Measurements from ENCODE around the gene EPS8L2.

The EPS8L2 gene

DNA sequence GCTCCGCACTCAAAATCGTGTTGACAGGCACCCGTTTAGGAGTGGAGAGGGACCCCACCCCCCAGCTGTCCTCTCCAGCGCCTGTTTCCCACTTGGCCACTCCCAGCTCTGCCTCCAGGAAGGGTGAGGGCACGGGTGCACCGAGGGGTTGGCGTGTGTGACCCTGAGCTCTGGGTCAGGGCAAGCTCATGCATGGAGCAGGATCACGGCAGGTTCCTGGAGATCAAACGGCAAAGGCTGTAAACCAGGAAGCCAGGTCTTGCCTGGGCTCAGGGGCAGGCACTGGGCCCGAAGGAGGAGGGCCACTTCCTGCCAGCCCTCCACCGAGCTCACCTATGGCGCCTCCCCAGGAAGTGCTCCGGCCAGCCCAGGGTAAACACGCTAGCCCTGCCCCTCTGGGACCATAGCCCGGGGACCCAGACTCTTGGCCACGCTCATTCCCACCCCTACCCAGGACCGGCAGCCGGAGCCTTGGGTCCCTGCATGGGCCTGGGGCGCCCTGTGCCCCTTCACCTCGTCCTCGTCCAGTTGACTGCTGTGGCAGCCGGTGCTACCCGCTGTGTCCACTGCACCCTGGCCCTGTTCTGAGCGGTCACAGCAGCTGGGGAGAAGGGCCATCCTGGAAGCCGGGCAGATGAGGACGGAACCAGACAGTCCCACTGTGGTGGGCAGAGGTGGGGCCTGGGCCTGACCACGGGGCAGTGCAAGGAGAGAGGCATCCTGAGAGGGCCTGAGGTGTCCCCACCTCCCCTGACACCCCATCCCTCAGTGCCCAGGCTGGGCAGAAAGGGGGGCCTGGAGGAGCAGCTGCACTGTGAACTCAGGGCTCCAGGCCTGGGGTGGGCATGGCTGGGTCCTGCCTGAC lies 1.0 kb upstream of the EPS8L2 start:
- no peak for DNase-seq

DNA sequence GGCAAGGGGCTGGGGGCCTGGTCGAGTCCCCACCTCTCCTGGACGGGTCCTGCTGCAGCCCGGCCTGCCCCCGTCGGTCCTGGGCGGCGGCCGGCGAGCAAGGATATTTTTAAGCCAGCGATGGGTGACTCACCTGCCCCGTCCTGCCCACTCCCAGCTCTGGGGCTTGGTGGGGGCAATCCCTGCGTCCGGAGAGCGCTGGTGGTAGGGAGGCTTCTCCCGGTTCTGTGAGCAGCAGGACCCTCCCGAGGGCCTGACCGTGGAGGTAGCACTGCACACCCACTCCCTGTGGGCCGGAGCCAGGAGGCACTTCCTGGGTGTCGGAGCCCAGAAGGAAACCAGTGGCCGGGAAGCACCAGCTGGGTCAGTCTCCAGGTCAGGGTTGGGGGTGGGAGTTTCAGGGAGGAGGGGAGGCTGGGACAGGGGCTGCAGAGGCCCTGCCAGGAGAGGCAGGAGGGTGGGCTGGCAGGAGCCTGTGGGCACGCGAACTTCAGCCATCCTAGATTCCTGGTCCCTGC lies 467 bp downstream of the EPS8L2 start:
- DNase-seq = no peak

DNA sequence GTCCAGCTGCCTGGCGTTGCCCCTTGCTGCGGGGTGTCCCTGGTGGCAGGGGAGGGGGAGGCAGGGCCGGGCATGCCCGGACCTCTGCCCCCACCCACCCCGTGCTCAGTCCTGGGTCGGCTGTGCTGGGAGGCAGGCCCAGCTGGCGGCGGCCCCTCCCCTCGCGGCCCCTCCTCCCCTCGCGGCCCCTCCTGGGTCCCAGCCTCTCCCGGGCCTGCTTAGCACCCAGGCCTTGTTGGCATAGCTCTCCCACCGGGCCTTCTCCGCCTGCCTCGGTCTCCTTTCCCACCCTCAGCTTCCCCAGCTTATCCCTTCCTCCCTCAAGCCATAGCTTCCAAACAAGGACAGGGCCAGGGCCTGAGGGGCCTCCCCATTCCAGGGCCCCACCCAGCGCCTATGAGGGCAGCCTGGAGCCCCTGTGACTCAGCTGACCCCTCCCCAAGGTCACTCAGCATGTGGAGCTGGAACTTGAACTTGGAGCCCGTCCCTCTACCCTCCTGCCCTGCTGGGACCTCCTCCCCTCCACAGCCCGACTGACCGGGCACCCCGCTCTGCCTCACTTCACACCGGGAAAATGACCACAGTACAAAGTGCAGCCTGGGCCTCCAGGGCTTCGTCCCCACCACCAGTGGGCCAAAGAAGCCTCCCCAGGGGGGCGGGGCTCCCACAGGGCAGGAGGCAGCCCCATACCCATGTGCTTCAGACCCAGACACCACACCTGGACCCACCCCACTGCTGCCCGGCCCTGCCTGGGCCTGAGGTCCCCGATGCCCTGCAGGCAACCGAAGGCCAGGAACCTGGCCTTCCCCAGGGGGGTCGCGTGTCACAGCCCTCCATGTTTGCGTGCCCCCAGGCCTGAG lies 1.2 kb downstream of the EPS8L2 start:
- DNase-seq = no peak

DNA sequence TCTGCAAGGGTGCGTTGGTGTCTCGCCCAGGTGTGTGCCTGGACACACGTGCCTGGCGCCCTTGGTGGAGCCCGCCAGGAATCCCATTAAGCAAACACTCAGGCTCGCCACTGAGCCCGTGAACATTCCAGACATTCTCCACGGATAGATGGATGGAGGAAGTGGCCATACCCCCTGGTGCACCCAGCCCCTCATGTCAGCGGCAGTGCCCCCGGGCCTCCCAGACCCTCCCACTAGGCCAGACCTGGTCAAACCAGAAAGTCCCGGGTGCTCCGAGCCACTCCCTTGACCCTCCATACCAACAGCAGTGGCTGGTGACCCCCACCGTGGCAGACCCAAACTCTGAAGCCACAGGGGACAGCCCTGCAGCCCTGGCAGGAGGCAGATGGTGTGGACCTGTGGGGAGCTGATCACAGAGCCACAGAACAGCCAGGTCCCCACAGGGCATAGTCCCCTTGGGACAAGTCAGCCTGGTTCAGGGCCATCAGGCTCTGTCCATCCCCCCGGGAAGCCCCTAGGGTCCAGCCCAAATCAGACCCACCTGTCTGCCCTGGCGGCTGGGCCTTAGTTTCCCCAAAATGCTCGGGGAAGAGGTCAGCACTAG lies 1.9 kb downstream of the EPS8L2 start:
- DNase-seq = no peak

DNA sequence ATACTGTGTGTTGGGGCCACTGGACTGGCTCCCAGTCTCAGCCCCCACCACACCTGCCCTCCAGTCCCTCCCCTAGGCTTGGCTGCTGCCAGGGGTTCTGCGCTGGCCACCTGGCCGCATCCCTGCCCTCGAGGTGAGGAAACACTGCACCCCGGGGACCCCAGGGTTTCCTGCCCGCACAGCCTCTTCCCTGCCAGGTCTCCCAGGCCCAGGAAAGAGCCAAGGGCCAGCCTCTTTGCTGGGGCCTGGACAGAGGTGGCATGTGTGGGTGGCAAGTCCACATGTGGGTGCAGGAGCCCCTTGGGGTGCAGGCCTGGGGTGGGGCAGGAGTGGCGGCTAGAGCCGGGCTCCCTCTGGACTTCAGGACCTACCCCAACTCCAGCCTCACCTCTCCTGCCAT lies 2.5 kb downstream of the EPS8L2 start:
- no peak for DNase-seq

DNA sequence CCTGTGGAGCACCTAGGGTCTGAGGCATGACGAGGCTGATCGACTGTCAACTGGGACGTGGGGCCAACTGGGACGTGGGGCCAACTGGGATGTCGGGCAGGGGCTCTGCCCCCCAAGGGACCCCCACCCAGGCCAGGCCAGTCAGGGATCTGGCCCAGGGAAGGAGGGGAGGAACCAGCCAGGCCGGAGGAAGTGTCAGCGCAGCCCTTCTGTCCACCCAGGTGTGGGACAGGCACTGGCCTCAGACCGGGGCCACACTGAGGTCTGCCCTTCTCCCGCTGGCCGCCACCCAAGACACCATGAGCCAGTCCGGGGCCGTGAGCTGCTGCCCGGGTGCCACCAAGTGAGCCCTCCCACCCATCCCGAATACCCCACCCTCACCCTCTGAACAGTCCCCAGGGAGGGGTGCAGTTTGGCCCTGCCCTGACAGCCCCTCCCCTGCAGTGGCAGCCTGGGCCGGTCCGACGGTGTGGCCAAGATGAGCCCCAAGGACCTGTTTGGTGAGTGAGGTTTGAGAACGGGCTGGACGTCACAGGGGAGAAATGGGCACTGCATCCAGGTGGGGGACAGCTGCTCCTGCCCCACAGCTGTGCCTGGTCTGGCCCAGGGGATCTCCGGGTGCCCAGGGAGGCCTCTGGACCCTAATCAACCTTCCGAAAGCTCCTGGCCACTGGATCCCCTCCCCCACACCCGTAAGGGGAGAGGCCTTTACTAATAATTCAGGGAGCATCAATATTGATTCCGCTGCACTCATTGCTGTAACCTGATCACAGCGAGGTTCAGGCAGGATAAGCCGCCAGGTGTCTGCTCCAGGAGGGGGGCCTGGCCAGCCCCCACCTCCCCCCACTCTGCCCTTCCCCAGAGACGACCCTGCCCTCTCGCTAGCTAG lies 3.3 kb downstream of the EPS8L2 start:
- no peak for DNase-seq

DNA sequence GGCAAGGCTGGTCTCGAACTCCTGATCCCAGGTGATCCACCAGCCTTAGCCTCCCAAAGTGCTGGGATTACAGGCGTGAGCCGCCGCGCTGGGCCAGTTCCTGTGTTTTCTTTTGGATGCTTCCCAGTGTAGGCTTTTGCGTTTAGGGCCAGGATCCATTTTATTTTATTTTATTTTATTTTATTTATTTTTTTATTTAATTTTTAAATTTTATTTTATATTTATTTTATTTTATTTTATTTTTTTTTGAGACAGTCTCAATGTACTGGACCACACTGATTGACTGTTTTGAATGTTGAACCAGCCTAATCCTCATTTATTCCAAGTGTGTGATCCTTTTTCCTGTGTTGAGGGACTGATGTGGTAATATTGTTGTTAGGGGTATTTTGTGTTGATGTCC lies 8.4 kb downstream of the EPS8L2 start:
- DNase-seq = no peak

DNA sequence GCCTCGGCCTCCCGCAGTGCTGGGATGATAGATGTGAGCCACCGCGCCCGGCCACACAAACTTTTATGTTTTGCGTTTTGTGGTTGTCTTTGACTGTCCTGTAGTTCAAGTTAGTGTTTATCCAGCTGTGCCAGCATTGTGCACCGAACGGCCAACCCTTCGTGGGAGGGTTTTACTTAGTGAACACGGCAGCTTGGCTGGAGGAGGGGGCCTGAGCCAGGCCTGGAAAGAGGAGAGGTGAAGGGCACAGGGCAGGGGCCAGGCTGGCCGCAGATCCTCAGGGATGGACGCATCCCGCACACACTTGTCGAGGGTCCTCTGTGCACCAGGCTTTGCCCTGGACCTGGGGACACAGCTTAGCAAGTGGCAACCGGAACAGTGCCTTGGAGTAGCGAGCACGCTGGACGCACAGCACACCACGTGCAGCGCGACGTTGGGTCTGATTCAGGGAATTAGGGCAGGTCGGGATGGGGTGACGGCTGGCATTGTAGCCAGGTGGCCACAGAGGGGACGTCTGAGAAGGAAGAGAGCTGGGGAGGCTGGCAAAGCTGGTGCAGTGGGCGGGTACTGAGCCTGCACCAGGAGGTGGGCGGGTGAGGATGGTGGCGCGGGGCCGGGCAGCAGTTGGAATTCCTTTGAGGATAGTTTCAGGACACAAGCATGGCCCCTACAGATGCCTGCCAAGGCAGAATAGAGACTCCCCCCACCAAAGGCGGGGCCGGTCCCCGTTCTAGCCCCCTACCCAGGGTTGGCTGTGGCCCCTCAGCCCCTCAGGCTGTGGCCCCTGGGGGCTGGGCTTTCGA lies 13.4 kb downstream of the EPS8L2 start:
- no peak for DNase-seq

DNA sequence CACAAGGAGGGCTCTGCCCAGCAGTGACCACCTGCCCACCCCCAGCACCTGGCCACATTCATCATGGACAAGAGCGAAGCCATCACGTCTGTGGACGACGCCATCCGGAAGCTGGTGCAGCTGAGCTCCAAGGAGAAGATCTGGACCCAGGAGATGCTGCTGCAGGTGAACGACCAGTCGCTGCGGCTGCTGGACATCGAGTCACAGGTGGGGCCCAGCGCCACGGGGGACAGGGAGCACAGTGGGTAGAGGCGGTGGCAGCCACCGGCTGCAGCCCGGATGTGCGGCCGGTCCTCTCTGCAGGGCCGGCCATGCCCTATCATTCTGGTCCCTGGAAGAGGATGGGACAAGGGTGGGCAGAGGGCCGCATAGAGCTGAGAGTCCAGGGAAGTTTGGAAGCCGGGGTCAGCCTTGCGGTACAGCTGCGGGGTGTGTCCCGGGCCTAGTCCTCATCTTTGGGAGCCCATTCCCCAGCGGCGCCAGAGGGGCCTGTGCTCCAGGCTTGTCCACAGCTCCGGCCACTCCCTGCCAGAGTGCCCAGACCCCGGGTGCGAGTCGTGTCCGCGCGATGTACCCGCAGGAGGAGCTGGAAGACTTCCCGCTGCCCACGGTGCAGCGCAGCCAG lies 14.1 kb downstream of the EPS8L2 start:
- no peak for DNase-seq

DNA sequence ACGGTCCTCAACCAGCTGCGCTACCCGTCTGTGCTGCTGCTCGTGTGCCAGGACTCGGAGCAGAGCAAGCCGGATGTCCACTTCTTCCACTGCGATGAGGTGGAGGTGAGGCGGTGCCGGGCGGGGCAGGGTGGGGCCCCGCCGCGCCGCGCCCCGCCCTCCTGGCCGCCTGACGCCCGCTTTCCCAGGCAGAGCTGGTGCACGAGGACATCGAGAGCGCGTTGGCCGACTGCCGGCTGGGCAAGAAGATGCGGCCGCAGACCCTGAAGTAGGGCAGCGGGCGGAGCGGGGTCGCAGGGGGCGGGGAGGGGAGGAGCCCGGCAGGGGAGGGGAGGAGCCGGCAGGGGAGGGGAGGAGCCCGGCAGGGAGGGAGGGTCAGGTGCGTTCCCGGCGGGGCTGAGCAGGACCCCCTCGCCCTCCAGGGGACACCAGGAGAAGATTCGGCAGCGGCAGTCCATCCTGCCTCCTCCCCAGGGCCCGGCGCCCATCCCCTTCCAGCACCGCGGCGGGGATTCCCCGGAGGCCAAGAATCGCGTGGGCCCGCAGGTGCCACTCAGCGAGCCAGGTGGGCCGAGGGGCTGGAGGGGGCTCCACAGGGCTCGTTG lies 14.7 kb downstream of the EPS8L2 start:
- peak; percentile 36 for DNase-seq

DNA sequence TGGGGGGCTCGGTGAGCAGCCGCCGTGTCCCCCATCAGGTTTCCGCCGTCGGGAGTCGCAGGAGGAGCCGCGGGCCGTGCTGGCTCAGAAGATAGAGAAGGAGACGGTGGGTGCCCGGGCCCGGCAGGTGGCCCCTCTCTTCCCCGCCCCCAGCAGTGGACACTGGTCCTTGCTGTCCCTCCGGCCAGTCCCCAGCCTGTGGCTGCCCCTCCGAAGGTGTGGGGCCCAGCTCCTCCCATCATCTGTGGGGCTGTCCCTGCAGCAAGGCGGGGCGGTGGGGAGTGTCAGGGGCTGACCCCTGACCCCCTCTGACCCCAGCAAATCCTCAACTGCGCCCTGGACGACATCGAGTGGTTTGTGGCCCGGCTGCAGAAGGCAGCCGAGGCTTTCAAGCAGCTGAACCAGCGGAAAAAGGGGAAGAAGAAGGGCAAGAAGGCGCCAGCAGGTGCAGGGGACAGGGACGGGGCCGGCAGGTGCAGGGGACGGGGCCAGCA lies 15.3 kb downstream of the EPS8L2 start:
- DNase-seq = no peak

DNA sequence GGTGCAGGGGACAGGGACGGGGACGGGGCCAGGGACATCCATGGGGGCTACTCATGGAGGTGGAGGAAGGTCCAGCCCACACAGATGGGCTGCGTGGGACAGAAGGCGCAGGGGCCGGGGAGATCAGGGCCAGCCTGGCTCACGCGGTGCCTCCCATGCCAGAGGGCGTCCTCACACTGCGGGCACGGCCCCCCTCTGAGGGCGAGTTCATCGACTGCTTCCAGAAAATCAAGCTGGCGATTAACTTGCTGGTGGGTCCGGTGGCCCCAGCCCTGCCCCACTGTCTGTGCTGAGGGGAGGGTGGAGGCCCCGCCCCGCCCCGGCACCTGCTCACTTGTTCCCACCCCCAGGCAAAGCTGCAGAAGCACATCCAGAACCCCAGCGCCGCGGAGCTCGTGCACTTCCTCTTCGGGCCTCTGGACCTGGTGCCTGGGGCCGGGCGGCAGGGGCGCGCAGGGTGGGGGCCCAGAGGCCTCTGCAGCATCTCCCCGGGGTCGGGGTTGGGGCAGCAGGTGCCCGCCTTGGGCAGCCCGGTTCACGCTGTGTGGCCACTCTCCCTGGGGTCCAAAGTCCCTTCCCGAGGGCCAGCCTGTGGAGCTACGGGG lies 15.8 kb downstream of the EPS8L2 start:
- peak; percentile 66 for DNase-seq

DNA sequence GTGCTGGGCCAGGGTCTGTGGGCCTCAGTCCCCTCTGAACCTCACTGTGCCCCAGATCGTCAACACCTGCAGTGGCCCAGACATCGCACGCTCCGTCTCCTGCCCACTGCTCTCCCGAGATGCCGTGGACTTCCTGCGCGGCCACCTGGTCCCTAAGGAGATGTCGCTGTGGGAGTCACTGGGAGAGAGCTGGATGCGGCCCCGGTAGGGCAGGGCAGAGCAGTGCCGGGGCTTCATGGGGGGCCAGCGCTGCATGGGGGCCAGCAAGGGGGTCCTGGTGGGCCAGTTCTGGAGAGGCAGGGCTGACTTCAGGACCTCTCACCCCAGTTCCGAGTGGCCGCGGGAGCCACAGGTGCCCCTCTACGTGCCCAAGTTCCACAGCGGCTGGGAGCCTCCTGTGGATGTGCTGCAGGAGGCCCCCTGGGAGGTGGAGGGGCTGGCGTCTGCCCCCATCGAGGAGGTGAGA lies 16.3 kb downstream of the EPS8L2 start:
- no peak for DNase-seq

DNA sequence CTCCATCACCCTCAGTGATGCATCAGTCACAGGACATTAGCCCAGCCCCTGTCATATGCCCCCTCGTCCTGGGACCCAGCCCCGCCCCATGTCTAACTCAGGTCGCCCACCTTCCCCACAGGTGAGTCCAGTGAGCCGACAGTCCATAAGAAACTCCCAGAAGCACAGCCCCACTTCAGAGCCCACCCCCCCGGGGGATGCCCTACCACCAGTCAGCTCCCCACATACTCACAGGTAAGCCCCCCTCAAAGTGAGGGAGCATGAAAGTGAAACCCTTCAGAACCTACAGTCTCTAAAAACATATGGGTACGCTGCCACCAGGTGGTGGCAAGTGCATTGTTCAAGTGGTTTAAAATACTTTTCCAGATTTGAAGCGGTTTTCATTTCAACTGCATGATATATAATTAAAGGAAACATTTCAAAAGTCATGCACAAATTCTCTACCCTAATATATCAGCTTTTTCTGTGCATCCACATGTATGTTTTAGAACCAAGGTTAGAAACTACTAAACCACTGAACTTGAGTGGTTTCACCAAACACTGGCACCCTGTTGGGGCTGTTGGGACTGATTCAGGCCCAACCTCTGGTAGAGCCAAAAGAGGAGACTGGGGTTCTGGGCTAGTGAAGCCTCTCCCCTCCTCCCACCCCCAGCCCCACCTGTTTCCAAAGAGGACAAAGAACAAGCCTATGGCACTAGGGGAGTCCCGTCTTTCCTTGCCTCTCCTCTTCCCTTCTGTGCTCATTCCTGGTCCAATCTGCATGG lies 17.3 kb downstream of the EPS8L2 start:
- peak; percentile 73 for DNase-seq

DNA sequence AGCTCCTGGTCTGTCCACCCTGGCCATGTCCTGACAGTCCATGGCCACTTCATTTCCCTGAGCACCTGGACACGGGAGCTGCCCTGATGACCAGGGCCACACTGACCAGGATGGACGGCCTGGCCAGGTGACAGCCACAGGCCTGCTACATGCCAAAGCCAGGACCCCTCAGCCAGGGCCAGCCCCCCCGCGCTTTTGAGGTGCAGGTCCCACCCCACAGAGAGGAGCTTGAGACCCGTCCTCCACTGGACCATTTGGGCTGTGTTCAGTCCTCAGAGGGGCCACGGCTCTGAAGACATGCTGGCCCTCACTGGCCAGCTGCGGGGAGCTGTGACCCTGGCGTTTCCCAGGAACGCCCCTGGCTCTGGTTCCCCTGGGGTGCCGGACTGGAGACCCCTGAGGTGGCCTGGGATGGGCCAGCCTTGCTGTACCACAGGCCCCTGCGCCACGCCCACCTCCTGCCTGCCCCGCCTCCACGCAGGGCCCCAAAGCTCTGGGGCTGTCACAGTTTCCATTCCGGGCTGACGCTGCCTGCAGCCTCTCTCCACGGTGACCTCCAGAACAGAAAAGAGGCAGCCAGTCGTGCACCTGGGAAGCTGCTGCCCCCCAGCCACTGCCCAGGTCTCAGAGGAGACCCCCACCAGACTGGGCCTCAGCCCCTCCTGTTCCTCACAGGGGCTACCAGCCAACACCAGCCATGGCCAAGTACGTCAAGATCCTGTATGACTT lies 18.2 kb downstream of the EPS8L2 start:
- no peak for DNase-seq

DNA sequence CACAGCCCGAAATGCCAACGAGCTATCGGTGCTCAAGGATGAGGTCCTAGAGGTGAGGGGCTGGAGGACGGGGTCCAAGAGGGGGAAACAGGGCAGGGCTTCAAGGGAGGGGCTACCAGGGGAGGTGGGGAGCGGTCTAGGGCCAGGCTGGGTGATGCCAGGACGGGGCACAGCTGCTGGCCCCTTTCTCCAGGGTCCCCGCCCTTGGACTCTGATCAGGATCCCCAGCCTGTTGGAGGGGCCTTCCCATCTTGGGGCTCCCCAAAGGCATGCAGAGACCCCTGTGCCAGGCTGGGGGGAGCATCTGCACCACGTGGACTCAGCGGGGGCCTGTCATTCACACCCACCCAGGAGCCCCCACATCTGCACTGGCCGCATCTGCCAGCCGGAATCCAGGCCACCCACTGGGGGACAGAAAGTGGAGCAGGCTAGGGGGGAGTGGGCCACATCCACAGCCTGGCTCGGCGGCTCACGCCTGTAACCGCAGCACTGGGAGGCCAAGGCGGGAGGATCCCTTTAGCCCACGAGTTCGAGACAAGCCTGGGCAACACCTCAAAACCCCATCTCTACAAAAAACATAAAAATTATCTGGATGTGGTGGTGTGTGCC lies 18.9 kb downstream of the EPS8L2 start:
- DNase-seq = no peak

DNA sequence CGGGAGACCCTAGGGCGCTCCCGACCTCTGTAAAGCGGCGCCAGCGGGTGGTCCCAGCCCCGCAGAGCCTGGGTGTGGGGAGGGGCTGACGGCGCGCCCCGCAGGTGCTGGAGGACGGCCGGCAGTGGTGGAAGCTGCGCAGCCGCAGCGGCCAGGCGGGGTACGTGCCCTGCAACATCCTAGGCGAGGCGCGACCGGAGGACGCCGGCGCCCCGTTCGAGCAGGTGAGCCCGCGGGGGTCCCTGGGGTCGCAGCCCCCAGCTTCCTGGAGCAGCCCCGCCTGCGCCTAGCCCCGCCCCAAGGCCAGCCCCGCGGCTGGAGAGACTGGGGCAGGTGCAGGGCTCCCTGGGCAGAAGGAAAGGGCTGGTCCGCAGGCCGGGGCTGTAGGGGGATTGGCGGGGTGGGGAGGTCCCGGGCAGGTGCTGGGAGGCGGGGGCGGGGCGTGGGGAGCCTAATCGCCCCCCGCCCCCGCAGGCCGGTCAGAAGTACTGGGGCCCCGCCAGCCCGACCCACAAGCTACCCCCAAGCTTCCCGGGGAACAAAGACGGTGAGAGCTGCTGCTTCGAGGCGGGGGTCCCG lies 19.7 kb downstream of the EPS8L2 start:
- DNase-seq = no peak

Measured in CD4-positive, alpha-beta T cell treated with Interleukin-12 subunit alpha and Interleukin-12 subunit beta, for 1 hour (primary cell).